ENCODE data around the gene SPTBN1. TPM values are rescaled to one million over a fixed set of nuclear protein-coding genes. Genes with fewer than 3 reads are reported as not detected.
A peak's percentile ranks its signal among the peaks of the same experiment; 100 is the strongest.

SPTBN1 gene
- polyA plus RNA-seq, 2 of the 4 experiments (the other 2 are of a cell fraction), result 105 to 126 TPM

GRCh38 chr2:54589340-54590215 is 133.5 kb downstream of the SPTBN1 start (continued):
- TF ChIP-seq ZSCAN20 (CRISPR knock-in tag; IDR thresholded peaks at IDR 0.05), result no peak
- TF ChIP-seq SMC3 (IDR thresholded peaks at IDR 0.05), result no peak
- no peak for TF ChIP-seq ESRRA (IDR thresholded peaks at IDR 0.05; ENCODE audit: borderline replicate concordance, low read length)
- TF ChIP-seq JUNB (IDR thresholded peaks at IDR 0.05), result peak; percentile 34; the same call in 1 of the 2 replicates
- TF ChIP-seq ZC3H11A (IDR thresholded peaks at IDR 0.05), result no peak
- TF ChIP-seq CBX8 (IDR thresholded peaks at IDR 0.05), result no peak
- TF ChIP-seq CEBPB (IDR thresholded peaks at IDR 0.05), result peak; percentile 91 to 95
- TF ChIP-seq, protein P1, sequence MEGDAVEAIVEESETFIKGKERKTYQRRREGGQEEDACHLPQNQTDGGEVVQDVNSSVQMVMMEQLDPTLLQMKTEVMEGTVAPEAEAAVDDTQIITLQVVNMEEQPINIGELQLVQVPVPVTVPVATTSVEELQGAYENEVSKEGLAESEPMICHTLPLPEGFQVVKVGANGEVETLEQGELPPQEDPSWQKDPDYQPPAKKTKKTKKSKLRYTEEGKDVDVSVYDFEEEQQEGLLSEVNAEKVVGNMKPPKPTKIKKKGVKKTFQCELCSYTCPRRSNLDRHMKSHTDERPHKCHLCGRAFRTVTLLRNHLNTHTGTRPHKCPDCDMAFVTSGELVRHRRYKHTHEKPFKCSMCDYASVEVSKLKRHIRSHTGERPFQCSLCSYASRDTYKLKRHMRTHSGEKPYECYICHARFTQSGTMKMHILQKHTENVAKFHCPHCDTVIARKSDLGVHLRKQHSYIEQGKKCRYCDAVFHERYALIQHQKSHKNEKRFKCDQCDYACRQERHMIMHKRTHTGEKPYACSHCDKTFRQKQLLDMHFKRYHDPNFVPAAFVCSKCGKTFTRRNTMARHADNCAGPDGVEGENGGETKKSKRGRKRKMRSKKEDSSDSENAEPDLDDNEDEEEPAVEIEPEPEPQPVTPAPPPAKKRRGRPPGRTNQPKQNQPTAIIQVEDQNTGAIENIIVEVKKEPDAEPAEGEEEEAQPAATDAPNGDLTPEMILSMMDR (IDR thresholded peaks at IDR 0.05), result no peak
- TF ChIP-seq GATA3 (IDR thresholded peaks at IDR 0.05; ENCODE audit: borderline replicate concordance), result 0 out of 2 replicates have a peak, but pooled peaks have one; percentile 25

GRCh38 chr2:54590216-54591120 is 134.3 kb downstream of the SPTBN1 start:
- H3K4me3 ChIP-seq, result no peak overlapping the region
- peaks cover 67% of the 10 kb centered on the region for H3K4me1 ChIP-seq
- H3K4me2 ChIP-seq, result peak overlapping the region; percentile 64
- FAIRE-seq (peak; percentile 63), DNase-seq (ENCODE audit: low read depth in 1 of 2, low spot score in 1 of 2) (no peak), ATAC-seq (no peak)
- TF ChIP-seq NFE2L2 (conservative IDR thresholded peaks at IDR 0.05; ENCODE audit: low read length) (peak; percentile 26; the same call in 1 of the 2 replicates), FOSL2 (IDR thresholded peaks at IDR 0.05) (no peak), FOSL2 (CRISPR knock-in tag; IDR thresholded peaks at IDR 0.05) (peak; percentile 17; the same call in 1 of the 2 replicates), MAFK (IDR thresholded peaks at IDR 0.05; ENCODE audit: partially characterized antibody) (peak; percentile 64), TP53 (CRISPR knock-in tag; IDR thresholded peaks at IDR 0.05) (no peak), JUNB (IDR thresholded peaks at IDR 0.05) (no peak)
- H3K27ac ChIP-seq, result peak overlapping the region; percentile 42 to 78
- H3K9me3 ChIP-seq, result no peaks in the 10 kb centered on the region
- ChIA-PET POLR2A (interaction anchor here (3.4 kb wide), 1 partner anchor 19 kb away, joined by 8 read pairs; no protein-coding TSS in a partner anchor), CTCF (interaction anchor here (0.9 to 1.0 kb wide), 2 partner anchors 9 to 19 kb away, joined by 3 read pairs; no protein-coding TSS in a partner anchor)
- WGBS (ENCODE audit: missing lambda C conversion rate), result 60% methylated on average over 7 of the region's 7 CpGs

DNA sequence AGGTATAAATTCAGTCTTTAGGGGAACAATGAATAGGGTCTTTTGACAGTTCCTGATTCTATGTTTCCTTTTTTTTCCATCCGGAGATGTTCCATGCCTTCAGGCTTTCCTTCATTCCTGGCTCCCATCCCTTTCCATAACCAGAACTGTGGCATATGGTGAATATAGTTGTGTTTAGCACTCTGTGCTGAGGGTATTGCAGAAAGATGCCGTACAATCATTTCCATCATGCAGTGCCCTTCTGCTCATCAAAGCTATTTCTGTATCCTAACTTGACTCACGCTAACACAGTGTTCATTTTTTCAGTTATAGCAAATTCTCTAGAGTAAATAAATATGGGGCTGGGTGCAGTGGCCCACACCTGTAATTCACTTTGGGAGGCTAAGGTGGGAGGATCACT is 135.4 kb downstream of the SPTBN1 start:
- no peak for ATAC-seq
- no peak for DNase-seq (ENCODE audit: low read depth in 1 of 2, low spot score in 1 of 2)
- CTCF ChIA-PET, result interaction anchor here (1.0 to 2.0 kb wide), 4 partner anchors 9 to 57 kb away, joined by 3 to 4 read pairs (median 4); no protein-coding TSS in a partner anchor
- Histone ChIP-seq H3K9me3 (no peaks in the 10 kb centered on the region), H3K4me3 (no peak overlapping the region), H3K4me2 (no peak overlapping the region), H3K4me1 (peaks cover 67% of the 10 kb centered on the region), H3K27ac (peak overlapping the region in 1 of 2 experiments; percentile 30; a peak in 3 of 6 replicates)
- 93% methylated on average over 3 of the region's 3 CpGs for WGBS (ENCODE audit: missing lambda C conversion rate)
- POLR2A ChIA-PET, result interaction anchor here (3.4 kb wide), 1 partner anchor 20 kb away, joined by 8 read pairs; no protein-coding TSS in a partner anchor
- no peak for FAIRE-seq
- no peak for TF ChIP-seq SREBF2 (IDR thresholded peaks at IDR 0.05)
- TF ChIP-seq HOXB5 (CRISPR knock-in tag; IDR thresholded peaks at IDR 0.05), result no peak
- no peak for TF ChIP-seq ELK1 (IDR thresholded peaks at IDR 0.05; ENCODE audit: low read depth, low read length)
- TF ChIP-seq NR3C1 (IDR thresholded peaks at IDR 0.05), result no peak
- TF ChIP-seq, protein P2, sequence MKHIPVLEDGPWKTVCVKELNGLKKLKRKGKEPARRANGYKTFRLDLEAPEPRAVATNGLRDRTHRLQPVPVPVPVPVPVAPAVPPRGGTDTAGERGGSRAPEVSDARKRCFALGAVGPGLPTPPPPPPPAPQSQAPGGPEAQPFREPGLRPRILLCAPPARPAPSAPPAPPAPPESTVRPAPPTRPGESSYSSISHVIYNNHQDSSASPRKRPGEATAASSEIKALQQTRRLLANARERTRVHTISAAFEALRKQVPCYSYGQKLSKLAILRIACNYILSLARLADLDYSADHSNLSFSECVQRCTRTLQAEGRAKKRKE (CRISPR knock-in tag; IDR thresholded peaks at IDR 0.05; ENCODE audit: low read depth), result no peak
- TF ChIP-seq, protein P3, sequence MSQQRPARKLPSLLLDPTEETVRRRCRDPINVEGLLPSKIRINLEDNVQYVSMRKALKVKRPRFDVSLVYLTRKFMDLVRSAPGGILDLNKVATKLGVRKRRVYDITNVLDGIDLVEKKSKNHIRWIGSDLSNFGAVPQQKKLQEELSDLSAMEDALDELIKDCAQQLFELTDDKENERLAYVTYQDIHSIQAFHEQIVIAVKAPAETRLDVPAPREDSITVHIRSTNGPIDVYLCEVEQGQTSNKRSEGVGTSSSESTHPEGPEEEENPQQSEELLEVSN (IDR thresholded peaks at IDR 0.05; ENCODE audit: borderline replicate concordance, low read depth), result no peak
- no peak for TF ChIP-seq KDM5A (IDR thresholded peaks at IDR 0.05)
- no peak for TF ChIP-seq HOXB13 (CRISPR knock-in tag; IDR thresholded peaks at IDR 0.05; ENCODE audit: low read depth)
- TF ChIP-seq ZFP36 (IDR thresholded peaks at IDR 0.05; ENCODE audit: borderline replicate concordance, partially characterized antibody), result no peak
- TF ChIP-seq TFCP2L1 (CRISPR knock-in tag; IDR thresholded peaks at IDR 0.05), result no peak
- TF ChIP-seq NFE2L2 (conservative IDR thresholded peaks at IDR 0.05; ENCODE audit: low read length), result no peak
- no peak for TF ChIP-seq RFX5 (IDR thresholded peaks at IDR 0.05)
- TF ChIP-seq POLR2A (IDR thresholded peaks at IDR 0.05; ENCODE audit: low read length), result no peak
- no peak for TF ChIP-seq TP53 (CRISPR knock-in tag; IDR thresholded peaks at IDR 0.05)
- TF ChIP-seq USF2 (IDR thresholded peaks at IDR 0.05), result no peak
- TF ChIP-seq HEYL (CRISPR knock-in tag; IDR thresholded peaks at IDR 0.05), result no peak
- TF ChIP-seq PHF8 (IDR thresholded peaks at IDR 0.05; ENCODE audit: borderline replicate concordance, low read depth), result no peak
- no peak for TF ChIP-seq EHF (CRISPR knock-in tag; IDR thresholded peaks at IDR 0.05)
